HG03354 (cell line): ENCODE results near the gene NOS3.

Experiments used
- ATAC-seq: cut with Tn5 transposase; IDR thresholded peaks from one replicate; pipeline ENCODE4 v1.9.1; 2021; ENCODE audit warnings: mild to moderate bottlenecking; ENCODE audit not compliant: unreplicated experiment, poor library complexity, severe bottlenecking

Gene NOS3

GRCh38 chr7:150963707-150964559, 26.9 kb upstream of the NOS3 start:
- no peak for ATAC-seq

- no peak for ATAC-seq
Observed at GRCh38 chr7:150964593-150965111, 26.2 kb upstream of the NOS3 start.

GRCh38 chr7:150965273-150965830, 25.5 kb upstream of the NOS3 start:
- ATAC-seq = no peak

GRCh38 chr7:150966002-150966401, 24.8 kb upstream of the NOS3 start:
- ATAC-seq = no peak

GRCh38 chr7:150967349-150967748, 23.5 kb upstream of the NOS3 start:
- ATAC-seq = no peak

- no peak for ATAC-seq
Observed at GRCh38 chr7:150968056-150968733, 22.6 kb upstream of the NOS3 start.

- ATAC-seq = no peak
Observed at GRCh38 chr7:150968734-150969372, 22.0 kb upstream of the NOS3 start.

GRCh38 chr7:150969475-150969874, 21.3 kb upstream of the NOS3 start:
- no peak for ATAC-seq

- no peak for ATAC-seq
Observed at GRCh38 chr7:150970424-150970823, 20.4 kb upstream of the NOS3 start.

- ATAC-seq = no peak
Observed at GRCh38 chr7:150971242-150972022, 19.4 kb upstream of the NOS3 start.

GRCh38 chr7:150972023-150972468, 18.8 kb upstream of the NOS3 start:
- no peak for ATAC-seq

GRCh38 chr7:150972741-150973140, 18.1 kb upstream of the NOS3 start:
- no peak for ATAC-seq

- no peak for ATAC-seq
Observed at GRCh38 chr7:150973571-150974451, 17.0 kb upstream of the NOS3 start.

GRCh38 chr7:150974468-150975391, 16.1 kb upstream of the NOS3 start:
- ATAC-seq = peak; percentile 73

- no peak for ATAC-seq
Observed at GRCh38 chr7:150975536-150976319, 15.1 kb upstream of the NOS3 start.

- ATAC-seq = no peak
Observed at GRCh38 chr7:150976529-150977381, 14.1 kb upstream of the NOS3 start.
